ELR (cell line): ENCODE measurements around the gene NCF2.
"Not testable (repeated sequence)": the region's sequence is repeated elsewhere in the genome, so short reads cannot be mapped to it uniquely, and the experiment has no call there.

Source experiments
- DNase-seq: peaks from one replicate; pipeline ENCODE4 v3.0.0-alpha.2; 2015; ENCODE audit warnings: low read depth

NCF2 gene, protein sequence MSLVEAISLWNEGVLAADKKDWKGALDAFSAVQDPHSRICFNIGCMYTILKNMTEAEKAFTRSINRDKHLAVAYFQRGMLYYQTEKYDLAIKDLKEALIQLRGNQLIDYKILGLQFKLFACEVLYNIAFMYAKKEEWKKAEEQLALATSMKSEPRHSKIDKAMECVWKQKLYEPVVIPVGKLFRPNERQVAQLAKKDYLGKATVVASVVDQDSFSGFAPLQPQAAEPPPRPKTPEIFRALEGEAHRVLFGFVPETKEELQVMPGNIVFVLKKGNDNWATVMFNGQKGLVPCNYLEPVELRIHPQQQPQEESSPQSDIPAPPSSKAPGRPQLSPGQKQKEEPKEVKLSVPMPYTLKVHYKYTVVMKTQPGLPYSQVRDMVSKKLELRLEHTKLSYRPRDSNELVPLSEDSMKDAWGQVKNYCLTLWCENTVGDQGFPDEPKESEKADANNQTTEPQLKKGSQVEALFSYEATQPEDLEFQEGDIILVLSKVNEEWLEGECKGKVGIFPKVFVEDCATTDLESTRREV

DNA sequence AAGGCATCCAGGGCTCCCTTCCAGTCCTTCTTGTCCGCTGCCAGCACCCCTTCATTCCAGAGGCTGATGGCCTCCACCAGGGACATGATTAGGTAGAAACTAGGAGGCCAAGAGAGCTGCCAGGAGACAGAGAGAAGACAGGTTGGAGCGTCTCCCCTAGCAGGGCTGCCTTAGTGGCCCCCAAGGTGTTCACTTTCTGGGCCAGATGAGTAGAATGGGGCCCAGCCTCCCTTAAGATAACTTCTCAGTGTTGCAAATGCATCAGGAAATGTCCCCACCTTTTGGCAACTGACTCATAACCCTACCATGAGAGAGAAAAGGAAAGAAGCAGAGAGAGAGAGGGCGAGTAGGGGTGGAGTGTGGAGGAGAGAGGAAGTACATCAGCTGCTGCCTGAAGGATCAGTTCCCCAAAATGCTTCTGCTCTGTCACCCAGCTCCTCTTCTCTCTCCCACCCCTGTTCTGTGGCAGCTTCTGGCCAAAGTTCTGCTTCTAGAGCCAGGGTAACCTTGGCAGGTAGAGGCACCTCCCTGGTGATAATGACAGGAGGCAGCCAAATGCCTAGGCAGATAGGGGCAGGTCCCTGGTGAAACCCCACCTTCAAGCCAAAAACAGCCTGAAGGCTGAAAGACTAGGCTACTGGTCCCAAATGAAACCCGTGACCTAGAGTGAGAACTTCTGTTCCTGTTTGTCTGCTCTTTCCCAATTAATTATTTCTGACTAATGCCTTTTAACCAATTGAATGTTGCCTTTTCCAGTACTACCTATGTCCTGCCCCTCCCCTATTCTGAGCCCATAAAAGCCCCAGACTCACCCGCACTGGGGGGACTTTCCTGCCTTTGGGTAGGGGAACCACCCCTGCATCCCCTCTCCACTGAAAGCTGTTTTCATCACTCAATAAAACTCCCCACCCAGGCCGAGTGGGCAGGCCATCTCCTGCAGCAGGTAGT lies at the start of gene NCF2:
Gene NCF2, minus strand, starts transcription at position 216 of the 948 bp plus-strand sequence. Its CDS starts 130 bp downstream, at position 86.
- DNase-seq = peak; percentile 70

DNA sequence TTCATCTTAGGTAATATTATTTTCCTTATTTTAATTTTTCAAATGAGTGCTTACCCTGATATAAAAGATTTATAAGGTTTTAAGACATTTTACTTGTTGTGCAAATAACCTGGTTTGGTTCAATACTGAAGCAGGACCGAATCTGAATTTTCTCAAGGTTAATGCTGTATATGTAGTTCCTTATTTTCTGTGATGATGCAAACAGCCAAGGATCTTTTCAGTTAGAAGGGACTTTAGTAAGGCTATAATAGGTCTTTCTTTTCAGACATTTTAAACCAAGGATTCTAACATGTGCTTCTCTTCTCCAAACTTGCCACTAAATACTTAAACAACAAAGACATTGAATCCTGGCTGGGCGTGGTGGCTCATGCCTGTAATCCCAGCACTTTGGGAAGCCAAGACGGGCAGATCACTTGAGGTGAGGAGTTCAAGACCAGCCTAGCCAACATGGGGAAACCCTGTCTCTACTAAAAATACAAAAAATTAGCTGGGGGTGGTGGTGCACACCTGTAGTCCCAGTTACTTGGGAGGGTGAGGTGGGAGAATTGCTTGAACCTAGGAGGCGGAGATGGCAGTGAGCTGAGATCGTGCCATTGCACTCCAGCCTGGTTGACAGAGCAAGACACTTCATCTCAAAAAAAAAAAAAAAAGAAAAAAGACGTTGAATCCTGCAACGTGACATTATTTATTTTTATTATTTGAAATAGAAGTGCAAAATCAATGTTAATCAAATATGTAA lies 48.6 kb upstream of the NCF2 start:
- no peak for DNase-seq

DNA sequence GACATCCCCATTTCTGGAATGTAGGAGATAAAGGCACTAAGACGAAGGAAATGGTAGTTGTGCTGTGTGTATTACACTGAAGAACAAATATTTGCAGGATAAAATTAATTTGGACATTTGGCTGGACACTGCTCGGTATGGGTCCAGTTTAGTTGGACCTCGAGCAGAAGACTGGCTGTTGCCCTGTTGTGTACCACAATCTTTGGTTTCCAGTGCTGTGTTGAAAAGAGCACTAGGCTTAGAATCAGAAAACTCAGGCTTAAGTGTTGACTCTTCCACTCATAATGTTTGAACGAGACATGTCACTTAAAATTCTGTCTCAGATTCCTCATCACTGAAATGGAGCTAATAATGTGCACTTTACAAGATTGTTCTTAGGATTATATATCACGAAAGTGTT lies 46.5 kb upstream of the NCF2 start:
- no peak for DNase-seq

DNA sequence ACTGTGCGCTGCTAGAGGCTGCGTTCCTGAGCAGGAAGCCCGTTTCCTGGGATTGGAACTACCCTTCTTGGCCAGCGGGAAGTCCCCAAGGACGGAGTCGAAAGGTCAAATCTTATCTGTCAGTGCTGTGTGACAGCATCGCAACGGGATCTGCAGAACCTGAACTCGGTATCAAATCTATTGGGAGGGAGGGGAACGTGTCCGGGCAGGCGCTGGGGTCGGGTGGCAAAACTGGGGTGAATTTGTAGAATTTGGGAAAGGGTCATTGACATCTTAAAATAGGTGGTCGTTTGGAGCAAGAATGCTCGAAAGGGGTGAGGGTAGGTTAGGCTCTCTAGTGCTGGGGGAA lies 46.0 kb upstream of the NCF2 start:
- no peak for DNase-seq

DNA sequence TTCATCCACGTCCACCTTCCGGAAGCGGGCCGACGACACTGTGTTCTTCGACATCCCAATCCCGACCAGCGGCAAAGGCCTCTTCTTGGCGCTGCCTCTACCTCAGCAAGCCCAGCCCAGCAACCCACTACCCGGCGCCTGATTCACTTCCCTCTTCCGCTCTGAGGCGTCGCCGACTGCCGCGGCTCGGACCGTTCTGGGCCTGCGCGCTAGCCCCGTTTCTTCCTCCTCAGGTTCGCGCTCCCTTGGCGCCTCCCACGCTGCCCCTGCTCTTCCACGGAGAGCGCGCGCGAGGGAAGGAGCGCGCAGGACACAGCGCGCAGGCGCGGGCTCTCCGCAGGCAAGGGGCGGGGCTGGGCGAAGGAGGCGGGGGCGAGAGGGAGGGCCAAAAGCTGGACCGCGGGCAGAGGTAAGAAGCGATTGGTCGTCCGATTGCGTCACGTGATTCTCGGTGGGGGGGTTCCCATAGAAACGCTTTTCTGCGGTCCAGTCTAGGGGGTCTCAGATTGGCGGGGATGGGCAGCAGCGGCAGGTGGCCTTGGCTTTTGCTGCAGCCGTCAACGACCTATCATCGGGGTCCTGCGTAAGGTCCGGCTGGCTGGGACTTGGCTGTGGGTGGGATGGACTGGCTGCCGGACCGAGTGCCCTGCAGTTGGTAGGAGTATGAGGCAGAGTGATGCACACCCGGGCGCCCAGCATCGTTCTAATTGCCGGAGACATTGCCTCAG lies 45.5 kb upstream of the NCF2 start, which contains the start of gene ARPC5:
Gene ARPC5, minus strand, starts transcription at position 178 of the 728 bp plus-strand sequence. Its CDS starts 124 bp downstream, at position 54.
- DNase-seq = peak; percentile 98

DNA sequence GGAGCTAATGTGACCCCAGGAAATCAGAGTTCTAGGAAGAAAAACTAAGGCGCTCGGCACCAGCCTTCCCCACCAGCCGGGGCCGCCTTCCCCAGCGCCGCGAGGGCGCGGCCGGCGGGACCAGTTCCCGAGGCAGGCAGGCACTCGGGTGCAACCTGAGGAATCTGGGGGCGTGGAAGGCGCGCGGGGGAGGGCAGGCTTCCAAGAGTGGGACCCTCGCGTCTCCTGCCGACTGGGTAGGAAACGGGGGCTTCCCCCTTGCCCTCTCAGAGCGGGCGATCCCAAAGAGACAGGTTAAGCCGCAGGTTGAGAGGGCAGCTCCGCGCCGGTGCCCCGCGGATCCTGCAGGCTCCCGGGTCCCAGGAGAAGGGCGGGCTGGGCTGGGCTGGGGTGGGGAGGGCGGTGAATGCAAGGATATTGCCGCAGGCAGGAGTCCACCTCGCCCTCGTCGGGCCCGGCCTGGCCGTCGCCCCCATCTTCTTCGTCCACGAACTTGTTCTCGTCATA lies 44.9 kb upstream of the NCF2 start:
- peak; percentile 47 for DNase-seq

DNA sequence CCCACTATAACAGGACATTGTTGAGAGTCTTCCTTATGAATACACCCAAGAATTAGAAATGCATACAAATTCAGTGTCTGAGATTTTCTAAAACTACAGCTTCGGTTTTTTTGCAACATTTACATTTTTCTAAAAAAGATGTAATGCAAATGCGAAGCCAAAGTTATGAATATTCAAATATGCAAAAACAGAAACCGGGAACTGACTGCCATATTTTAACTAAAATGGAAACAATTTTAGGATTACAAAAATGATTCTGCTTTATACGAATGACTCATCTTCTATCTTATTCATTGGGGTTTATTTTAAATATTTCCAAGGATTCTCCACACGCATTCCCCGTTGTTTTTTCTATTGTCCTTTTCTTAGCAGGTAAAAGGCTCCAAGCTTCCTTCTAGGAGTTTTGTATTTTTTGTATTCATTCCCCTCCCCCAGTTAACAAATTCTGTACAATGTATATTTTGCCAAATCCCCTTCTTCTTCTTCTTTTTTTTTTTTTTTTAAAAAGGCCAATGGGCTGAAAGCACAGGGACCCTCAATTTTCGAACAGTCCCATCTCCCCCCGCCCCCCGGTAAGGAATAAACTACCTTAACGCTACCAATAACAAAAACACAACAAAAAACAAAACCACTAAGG lies 44.3 kb upstream of the NCF2 start:
- DNase-seq = peak; percentile 40

DNA sequence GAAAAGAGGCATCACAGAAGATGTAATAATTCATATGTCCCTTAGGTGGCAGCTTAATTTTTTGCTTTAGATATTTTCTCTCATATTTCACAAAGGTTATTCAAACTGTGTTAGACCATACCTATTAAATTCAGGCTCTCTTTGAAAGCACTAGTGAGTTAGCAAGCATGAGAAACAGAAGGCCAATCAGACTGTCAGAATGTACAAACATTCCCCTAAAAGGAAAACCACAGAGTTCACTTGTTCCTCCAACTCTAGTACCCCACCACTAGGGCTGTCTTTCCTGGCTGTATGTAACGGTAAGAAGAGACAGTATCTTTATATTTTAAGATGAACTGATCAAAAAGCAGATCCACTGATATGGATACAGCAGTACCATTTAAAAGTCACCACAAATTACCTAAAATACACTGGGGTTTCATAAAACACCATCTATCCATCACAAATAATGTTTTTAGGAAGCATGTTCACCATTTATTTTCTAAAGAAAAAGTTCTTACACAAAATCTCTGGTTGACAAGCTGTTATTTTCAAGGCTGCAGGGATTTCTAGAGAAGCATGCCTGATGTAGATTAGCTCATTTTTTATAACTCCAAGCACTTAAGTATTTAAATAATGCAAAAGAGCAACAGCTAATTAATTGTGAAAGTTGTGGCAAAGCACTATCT lies 43.6 kb upstream of the NCF2 start:
- DNase-seq = peak; percentile 93

DNA sequence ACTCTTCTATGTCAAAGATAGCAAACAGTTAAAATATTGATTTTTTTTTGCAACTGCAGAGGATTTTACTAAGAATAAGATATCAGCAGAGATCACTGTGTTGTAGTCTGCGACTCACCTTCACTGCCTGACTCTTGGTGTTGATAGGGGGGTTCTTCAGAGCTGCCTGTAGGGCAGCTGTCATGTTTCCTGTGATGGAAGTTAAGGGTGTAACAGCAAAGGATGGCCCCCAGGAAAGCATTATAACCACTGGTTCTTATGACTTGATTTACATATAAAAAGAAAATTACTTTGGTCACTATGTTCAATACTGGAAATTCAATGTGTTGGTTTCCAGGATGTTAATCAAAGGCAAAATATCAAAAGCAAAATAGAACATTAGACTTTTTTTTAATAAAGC lies 42.7 kb upstream of the NCF2 start:
- peak; percentile 51 for DNase-seq

DNA sequence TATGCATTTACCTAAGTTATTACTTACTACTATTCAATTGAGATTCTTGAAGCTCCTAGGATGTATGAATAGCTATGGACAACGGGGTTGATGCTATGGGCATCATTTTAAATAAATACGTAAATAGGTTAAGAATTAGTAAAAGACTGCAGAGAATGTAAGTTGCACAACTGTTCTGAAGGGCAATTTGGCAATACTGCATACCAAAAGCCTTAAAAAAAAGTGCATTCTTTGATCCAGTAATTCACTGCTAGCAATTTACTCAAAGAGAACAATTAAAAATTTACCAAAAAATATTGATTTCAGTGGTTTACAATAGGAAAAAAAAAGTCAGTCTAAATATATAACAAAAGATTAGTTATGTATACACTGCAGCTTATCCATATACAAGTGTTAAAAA lies 41.9 kb upstream of the NCF2 start:
- peak; percentile 48 for DNase-seq

DNA sequence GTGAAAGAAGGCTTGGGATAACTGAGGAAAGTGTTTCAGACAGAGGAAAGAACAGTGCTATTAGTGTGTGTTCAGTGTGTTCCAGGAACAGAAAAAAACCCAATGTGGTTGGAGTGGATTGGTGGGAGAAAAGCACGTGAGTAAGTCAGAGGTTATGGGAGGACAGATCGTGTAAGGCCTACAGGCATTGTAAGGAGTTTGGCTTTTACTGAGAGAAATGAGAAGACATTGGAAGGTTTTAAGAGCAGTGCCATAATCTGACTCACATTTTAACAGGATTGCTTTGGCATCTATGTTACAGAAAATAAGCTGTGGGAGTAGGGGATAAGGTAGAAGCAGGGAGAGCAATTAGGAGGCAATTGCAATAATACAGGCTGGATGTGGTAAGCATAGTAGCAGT lies 40.5 kb upstream of the NCF2 start:
- peak; percentile 24 for DNase-seq

DNA sequence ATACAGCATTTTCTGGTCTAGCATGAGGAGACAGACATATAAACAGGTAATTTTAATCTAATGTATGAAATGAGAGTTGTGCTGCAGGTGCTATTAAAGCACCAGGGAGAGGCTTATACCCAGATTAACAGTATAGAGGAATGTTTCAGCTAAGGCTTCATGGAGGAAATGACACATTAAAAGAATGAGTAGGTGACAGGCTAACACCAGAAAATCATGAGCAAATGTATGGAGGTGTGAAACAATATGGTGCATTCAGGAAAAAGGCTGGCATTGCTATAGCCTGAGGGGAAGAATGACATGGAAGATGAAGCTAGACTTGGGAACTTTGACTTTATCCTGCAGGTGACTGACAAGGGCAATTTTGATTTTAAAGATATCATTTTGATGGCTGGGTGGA lies 38.3 kb upstream of the NCF2 start:
- DNase-seq = no peak

DNA sequence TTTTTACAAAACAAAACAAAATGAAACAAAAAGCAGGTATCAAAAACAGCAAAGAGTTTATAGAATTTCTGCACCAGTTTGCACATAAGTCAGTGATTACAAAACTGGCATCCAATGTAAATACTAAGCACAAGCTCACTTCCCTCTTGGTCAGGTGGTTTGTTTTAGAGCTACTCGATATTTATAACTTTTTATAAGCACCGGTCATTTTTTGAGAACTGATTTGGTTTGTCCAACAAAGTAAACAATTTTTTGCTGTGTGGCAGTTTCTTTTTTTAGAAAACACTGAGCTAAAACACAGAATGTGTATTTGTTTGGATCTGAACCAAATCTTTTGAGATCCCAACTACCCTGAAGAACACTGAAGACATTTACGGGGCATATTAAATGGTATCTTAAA lies 36.0 kb upstream of the NCF2 start:
- DNase-seq = not testable (repeated sequence)

DNA sequence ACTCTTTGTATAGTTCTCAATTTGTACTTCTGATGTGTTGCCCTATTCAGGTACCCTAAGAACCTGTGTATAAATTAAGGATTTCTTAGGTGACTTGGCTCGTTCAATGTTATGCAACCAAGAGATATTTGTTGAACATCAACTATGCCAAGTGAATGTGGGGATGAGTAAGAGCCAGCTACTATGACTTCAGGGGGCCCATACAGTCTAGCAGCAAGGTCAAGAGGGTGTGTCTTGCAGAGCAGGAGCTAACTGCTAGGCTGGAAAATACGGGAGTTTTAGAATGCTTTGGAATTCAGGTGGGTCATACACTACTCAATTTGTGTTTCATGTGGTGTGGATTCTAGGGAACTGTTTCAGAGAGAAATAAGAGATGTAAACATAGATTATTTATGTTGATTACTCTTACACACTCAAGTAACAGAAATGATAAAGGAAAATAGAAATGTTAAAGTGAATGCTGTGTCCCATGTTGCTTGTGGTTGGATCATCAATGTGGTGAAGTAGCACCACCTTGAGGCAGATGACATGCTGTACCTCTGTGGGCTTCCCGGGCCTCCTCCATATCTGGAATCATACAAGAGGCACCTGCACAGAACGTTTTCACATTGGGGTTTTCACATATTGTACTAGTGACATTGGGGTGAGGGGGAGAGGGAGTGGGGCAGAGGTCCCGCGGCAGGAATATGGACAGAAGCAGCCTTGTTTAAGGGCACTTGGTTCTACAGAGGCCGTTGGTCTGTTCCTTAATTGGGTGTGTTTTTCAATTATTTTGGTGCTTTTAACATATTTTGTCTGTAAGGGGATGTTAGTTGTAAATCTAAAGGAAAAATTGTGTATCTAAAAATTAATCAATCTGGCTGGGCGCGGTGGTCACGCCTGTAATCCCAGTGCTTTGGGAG lies 32.9 kb upstream of the NCF2 start:
- DNase-seq = peak; percentile 79

DNA sequence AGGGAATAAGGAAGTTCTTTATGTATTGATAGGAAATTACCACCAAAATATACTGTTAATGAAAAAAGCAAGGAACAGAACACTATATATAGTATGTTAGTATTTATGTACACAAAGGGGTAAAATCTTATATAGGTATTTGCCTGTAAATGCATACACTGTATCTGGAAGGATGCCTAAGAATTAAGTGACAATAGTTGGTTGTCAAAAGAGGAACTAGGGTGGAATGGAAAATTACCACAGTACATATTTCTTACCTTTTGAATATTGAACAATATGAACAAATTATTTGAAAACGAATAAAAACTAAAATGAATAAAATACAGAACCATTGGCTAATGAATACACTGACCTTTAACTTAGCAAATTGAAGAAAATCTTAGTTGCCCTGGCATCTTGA lies 31.8 kb upstream of the NCF2 start:
- no peak for DNase-seq

DNA sequence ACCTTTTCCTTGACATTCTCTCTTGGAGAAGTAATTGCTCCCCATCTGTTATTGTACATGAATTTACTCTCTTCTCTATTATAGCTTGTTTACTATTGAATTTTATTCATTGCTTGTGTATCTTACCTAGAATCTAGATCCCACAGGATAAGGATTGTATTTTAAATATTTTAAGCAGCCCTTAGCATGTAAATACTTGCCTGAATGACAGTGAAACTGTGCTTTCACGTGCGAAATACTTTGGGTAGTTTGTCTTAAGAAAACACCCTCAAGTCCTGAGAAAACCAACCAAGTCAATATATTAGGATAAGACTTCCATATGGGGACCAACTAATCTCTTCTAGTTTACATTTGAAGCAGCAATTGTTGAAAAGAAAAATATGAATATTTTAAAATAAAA lies 30.1 kb upstream of the NCF2 start:
- no peak for DNase-seq

DNA sequence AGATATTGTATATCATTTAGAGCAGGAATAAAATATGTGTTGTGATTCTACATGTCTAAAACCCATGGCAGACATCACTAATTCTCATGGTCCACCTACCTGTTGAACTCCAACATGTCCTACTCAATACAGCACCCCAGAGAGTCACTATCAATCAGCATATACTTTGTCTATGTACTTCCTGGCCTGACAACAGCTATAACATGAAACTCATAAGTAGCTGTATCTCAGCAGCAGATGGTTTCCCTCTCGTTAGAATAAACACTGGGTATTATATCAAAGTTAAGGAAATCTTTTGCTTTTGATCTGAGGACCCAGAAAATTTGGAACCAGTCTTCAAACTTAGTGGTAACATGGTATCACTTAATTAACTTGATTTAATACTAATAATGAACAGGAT lies 29.5 kb upstream of the NCF2 start:
- DNase-seq = no peak

DNA sequence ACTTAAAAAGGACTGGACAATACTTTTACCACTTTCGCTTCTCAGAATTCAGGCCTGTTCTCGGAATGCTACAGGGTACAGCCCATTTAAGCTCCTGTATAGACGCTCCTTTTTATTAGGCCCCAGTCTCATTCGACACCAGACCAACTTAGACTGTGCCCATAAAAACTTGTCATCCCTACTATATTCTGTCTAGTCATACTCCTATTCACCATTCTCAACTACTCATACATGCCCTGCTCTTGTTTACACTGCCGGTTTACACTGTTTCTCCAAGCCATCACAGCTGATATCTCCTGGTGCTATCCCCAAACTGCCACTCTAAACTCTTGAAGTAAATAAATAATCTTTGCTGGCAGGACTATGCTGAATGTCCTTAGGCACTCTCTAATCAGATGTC lies 27.9 kb upstream of the NCF2 start:
- not testable (repeated sequence) for DNase-seq

DNA sequence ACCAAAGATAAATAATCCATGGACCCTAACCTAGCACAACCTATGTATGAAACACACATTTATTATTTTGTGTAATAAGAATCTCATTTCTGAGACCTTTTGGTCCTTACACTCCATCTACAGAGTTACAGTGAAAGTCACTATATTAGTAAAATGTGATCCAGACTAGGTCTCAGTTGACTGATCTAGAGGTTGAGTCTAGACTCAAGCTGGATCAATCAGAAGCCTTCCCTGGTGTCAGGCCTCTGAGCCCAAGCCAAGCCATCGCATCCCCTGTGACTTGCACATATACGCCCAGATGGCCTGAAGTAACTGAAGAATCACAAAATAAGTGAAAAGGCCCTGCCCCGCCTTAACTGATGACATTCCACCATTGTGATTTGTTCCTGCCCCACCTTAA lies 22.7 kb upstream of the NCF2 start:
- not testable (repeated sequence) for DNase-seq
